Posterior vena cava (tissue), 2 donors: ENCODE results near the gene RNF183. TPM values are rescaled to one million over a fixed set of nuclear protein-coding genes. Genes with fewer than 3 reads are reported as not detected.
A peak's percentile ranks its signal among the peaks of the same experiment; 100 is the strongest.

Experiments used
- DNase-seq: peaks from one replicate; pipeline ENCODE4 v3.0.0-alpha.2; 2020; ENCODE audit warnings: low spot score
- intact Hi-C, 2 donors: fragments of 100-400 bp; cut with DNase I; formaldehyde crosslinking; loops; one replicate each; pipeline versions ENCODE4 v1.14.1 to v1.14.2; 2022 to 2023
- long read RNA-seq, 2 donors: library from polyadenylated mRNA; unstranded; transcript quantifications; one replicate each; pipeline ENCODE4 v2.0.0, GENCODE V29; 2020 to 2021
- total RNA-seq, 2 donors: library from RNA; stranded (reverse); fragmentation: NEBNext Ultra II Directional; extraction: Animal tissue kit (Norgen Biotek cat#: 25700); gene quantifications; one replicate each; pipeline ENCODE4 v1.2.1, GENCODE V29; 2021
- donor health status: DM: yes; HTN: yes; CAD: no.
- donor health status: DM: yes; HTN: yes; CAD: no.

Gene RNF183
- total RNA-seq = not detected
- long read RNA-seq, donor 1 = 0 reads
- long read RNA-seq, donor 2 = 0 reads

DNA sequence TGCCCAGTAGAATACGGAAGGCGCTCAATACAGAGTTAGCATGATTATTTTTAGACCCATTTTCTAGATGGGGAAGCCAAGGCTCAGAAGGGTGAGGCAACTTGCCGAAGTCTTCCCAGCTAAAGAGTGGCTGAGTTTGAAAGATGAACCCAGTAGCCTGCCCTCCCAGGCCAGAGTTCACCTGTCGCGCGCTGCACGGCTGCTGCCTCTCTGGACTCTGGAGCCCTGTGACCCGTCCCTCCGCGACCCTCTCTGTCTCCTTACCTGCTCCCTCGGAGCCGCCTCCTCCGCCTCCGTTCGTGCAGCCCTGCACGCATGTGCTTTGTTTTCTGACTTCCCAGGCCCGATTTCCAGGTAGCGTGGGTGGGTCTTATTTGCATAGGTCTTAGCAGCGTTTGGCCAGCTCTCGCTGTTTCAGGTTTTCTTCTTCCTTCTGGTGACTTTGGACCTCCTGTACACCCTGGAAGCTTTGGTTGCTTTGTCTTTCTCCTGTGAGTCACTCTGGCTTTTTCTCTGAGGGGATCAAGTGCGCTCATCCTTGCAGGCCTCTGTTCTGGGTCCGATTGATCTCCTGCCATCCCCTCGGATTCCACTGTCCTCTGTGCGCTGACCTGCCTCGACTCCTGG, at the start of gene RNF183:
TSS of gene RNF183 (minus strand) at position 585 of the 627 bp plus-strand sequence. CDS start 5,192 bp downstream, outside the sequence.
- DNase-seq = no peak
- intact Hi-C loops = no loop called here

GRCh38 chr9:113352411-113352810, 49.2 kb upstream of the RNF183 start:
- no peak for DNase-seq
- intact Hi-C loops = loop anchor here in 1 of 2 donors (5.0 kb wide), 1 partner anchor 185 kb away; no protein-coding TSS in a partner anchor

GRCh38 chr9:113352006-113352405, 48.8 kb upstream of the RNF183 start:
- intact Hi-C loops = loop anchor here in 1 of 2 donors (5.0 kb wide), 1 partner anchor 185 kb away; no protein-coding TSS in a partner anchor
- DNase-seq = no peak

GRCh38 chr9:113350937-113351336, 47.8 kb upstream of the RNF183 start:
- peak; percentile 37 for DNase-seq
- intact Hi-C loops = loop anchor here in 1 of 2 donors (5.0 kb wide), 1 partner anchor 184 kb away; no protein-coding TSS in a partner anchor

DNA sequence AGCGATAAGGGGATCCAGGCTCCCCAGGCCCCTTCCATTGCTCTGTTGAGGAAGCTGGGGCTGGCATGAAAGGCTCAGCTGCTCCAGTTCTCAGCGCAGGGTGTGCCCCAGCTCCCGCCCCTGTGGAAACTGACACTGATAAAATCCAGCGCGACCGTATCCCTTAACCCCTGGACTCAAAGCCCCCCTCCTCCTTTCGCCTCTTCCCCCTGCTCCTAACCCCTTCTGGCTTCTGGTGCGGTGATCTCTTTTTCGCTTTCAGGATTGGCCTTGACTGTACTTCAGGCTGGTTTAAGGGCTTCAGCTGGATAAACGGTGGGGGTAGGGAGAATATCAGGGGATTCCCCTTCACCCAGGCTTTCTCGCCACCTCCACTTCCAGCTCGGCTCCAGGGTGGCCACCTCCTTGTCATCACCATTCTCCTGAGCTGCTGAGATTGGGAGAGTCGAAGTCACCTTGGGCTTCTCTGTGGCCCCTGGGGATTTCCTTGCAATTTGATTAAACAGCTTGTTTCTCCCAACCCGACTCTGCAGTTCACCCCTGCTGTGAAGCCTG, 47.0 kb upstream of the RNF183 start:
- intact Hi-C loops = loop anchor here in 1 of 2 donors (5.0 kb wide), 1 partner anchor 183 kb away; no protein-coding TSS in a partner anchor
- peak; percentile 74 for DNase-seq

DNA sequence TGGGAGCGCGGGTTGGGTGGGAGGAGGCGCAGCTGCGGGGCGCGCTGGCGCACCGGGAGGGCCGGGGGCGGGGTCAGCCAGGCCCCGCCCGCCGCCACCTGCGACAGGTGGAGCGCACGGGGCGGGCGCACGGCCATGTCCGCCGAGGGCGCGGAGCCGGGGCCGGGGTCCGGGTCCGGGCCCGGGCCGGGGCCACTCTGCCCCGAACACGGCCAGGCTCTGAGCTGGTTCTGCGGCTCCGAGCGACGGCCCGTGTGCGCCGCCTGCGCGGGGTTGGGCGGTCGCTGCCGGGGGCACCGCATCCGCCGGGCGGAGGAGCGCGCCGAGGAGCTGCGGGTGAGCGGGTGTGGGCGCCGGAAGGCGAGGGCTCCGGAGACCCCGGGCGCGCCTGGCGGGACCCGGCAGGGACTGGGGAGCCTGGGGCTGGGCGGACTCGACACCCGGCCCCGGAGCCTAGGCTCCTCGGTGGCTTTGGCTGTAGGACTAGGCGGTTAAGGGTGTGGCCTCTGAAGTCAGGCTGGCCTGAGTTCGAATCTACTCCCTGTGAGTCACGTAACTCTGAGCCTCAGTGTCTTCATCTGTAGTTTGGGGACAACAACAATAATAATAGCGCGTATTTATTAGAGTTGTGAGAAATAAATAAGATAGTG, 46.4 kb upstream of the RNF183 start, which contains the start of gene BSPRY:
TSS of gene BSPRY (plus strand) at position 97 of the 650 bp plus-strand sequence. CDS start at position 136, 39 bp downstream.
- DNase-seq = peak; percentile 77

GRCh38 chr9:113349066-113349444, 45.9 kb upstream of the RNF183 start:
- DNase-seq = no peak
- intact Hi-C loops = no loop called here

More for the DNA sequence above, 46.4 kb upstream of the RNF183 start, which contains the start of gene BSPRY:
- intact Hi-C loops = loop anchor here in 1 of 2 donors (5.0 kb wide), 1 partner anchor 182 kb away; no protein-coding TSS in a partner anchor

DNA sequence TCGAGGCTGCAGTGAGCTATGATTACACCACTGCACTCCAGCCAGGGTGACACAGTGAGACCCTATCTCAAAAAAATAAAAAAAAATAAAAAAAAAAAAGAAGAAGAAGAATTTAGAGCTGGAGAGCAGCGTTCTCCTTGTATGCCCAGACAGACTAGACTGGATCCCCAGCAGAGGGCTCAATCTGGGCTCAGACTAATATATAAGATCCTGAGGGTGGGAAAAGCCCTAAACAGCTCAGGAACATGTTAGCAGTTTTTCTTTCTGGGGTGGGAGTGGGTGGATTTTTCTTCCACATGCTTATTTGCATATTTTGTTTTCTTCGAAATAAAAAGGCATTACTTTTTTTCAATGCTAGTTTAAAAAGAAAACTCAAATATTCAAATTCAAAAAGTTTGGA, 45.3 kb upstream of the RNF183 start:
- no peak for DNase-seq
- intact Hi-C loops = no loop called here

- intact Hi-C loops = loop anchor here in 1 of 2 donors (2.0 kb wide), 1 partner anchor 29 kb away; no protein-coding TSS in a partner anchor
- no peak for DNase-seq
These were observed 42.5 kb upstream of the RNF183 start for GRCh38 chr9:113345671-113346070.

GRCh38 chr9:113345190-113345589, 42.0 kb upstream of the RNF183 start:
- no peak for DNase-seq
- intact Hi-C loops = loop anchor here in 1 of 2 donors (2.0 kb wide), 1 partner anchor 30 kb away; no protein-coding TSS in a partner anchor

DNA sequence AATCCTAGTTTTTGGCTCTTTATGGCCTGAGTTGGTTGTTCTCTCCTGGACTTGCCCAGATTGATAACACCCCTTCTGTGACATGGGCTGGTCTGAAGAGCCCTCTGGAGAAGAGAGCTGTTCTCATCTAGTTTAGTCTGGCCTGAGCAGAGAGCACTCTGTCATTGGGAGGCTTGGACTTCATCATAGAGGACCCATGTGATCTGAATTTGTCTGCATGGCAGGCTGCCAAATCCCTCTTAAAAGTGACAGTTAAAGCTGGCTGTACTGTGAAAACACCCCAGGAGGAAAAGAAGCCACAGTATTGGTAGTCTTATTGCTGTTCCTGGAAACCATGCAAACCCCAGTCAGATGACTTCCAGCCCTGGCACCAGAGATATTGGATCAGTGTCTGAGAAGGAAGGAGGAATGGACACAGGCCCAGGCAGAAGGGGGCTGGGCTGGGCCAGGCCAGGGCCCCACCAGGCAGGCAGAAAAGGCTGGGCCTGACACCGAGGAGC, 40.6 kb upstream of the RNF183 start:
- peak; percentile 92 for DNase-seq
- intact Hi-C loops = loop anchor here in 1 of 2 donors (2.0 kb wide), 1 partner anchor 31 kb away; no protein-coding TSS in a partner anchor

DNA sequence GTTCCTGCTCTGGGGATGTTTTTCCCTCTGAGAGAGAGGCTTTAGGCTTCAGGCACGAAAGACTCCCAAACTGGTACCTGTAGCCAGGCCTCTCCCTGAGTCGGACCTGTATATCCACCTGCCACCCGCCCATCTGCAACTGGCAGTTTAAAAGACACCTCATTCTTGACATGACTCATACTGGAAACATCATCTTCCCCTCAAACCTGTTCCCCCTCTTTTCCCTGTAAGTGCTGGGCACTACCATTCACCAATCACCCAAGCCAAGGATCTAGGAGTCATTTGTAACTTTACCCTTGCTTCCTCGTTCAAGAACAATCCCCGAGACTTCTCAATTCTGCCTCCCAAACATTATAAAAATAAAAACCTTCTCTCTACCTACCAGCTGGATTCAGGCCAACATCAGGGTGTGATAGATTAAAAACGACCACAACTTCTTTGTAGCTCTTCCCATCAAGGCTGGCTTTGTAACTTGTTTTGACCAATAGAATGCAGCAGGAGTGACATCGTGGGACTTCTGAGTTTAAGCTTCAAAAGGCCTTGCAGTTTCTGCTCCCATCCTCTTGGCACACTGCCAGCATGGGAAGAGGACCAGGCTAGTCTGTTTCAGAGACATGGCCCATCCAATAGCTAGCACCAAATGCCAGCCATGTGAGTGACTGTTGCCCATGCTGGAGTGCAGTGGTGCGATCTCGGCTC, 38.7 kb upstream of the RNF183 start:
- intact Hi-C loops = no loop called here
- DNase-seq = no peak

DNA sequence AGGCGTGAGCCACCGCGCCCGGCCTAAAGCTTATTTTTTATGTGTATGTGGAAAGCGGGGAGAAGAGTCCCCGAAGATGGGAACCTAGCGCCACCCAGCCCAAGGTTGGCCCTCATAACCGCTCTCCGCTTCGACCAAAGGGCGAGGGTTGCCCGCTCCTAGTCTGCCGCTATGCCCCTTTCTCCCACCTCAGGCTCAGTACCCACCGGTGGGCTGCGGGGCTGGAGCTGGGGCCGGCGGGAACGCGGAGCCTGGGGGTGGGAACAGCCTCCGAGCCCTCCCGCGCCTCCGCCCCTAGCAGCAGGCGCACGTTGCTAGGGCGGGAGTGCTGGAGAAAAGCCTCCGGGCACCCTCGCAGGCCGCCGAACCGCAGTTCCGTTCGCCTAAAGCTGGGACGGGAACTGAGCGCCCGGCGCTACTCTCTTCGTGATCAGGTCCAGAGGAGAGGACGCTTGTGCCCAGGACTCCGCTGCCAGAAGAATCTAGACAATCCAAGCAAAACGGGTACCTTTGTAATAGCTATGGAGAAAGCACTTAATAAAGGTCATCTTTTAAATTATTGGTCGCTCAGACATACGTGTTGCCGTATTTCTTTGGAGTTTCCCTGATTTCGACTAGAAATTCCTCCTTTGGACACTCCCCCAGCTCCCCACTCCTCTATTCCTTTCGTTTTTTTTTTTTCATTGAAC, 37.0 kb upstream of the RNF183 start, which contains the start of gene WDR31:
TSS of gene WDR31 (minus strand) at position 265 of the 689 bp plus-strand sequence. CDS start 8,253 bp downstream, outside the sequence.
- peak; percentile 97 for DNase-seq
- intact Hi-C loops = no loop called here

DNA sequence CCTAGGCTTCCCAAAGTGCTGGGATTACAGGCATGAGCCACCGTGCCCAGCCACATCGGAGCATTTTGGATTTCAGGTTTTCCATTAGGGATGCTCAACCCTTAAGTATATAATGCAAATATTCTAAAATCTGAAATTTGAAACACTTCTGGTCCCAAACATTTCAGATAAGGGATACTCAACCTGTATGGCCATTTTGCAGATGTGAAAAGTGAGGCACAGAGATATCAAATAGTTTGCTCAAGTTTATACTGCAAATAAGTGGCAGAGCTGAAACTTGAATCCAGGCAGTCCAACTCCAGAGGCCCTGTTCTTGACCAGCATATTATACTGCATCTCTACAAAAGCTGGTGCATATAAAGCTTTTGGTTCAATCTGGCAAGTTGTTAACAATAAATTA, 34.5 kb upstream of the RNF183 start:
- no peak for DNase-seq
- intact Hi-C loops = loop anchor here in 1 of 2 donors (10.0 kb wide), 1 partner anchor 1563 kb away; no protein-coding TSS in a partner anchor

DNA sequence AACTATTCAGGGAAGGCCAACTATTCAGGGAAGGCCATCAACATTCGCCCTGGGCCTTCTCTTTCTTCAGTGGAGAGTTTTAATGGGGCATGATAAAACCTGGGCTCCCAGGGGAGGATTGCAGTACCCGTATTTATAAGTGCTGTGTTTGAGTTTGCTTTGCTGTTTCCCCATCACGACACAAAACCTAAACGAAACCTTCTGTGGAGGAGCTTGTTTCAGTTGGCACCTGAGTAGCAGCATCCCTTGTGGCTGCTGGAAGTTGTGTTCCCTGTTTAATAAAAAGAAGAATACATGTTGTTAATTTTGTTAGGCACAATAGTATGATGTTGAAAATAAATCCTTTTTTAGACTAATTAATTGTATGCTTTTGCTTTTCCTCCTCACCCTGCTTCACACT, 28.6 kb upstream of the RNF183 start:
- DNase-seq = no peak
- intact Hi-C loops = loop anchor here in 1 of 2 donors (10.0 kb wide), 1 partner anchor 1557 kb away; no protein-coding TSS in a partner anchor

DNA sequence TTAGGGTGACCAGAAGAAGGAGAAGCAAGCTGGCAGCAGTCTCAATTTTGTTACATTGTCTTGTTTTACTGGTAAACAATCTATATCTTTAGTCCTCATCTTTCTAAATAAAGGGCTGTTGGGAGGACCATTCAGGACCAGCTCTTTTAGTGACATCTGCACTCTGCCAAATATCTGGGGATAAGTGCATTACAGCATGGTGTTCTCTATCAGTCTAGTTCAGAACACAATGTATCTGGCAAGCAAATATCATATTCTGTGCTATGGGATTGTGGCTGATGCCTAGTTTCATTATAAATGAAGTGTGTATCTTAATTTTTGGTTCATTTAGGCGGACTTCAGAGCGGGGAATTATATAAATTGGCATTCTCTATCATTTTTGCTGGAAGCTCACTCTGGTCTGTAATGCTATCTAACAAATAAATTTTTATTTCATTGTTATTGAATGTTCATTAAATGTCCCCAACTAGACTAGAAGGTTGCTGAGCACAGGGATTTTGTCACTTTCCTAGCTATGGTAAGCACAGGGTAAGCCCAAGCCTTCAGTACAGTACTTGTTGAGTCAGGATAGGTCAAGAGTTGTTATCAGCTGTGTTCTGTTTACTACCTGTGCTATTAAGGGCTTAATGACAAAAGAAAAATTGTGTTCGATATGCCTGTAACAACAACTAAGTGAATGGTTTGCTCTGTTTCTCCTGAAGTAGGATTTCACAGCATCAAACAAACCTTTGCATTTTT, 25.0 kb upstream of the RNF183 start:
- DNase-seq = no peak
- intact Hi-C loops = no loop called here

- no peak for DNase-seq
- intact Hi-C loops = no loop called here
These were observed 23.1 kb upstream of the RNF183 start for GRCh38 chr9:113326230-113326629.

- DNase-seq = no peak
- intact Hi-C loops = no loop called here
These were observed 19.5 kb upstream of the RNF183 start for GRCh38 chr9:113322671-113323070.
